Ovary (tissue), 3 donors: ENCODE measurements around the gene RAB43.
"Not testable (repeated sequence)": the region's sequence is repeated elsewhere in the genome, so short reads cannot be mapped to it uniquely, and the experiment has no call there.

Experiments
- POLR2A ChIP-seq: fragments of 450-650 bp; IDR thresholded peaks from one replicate; pipeline ENCODE4 v1.6.1; 2017; ENCODE audit warnings: antibody characterized with exemption, mild to moderate bottlenecking, moderate library complexity
- TF ChIP-seq, protein P1 (sequence below), 3 donors: fragments of 450-650 bp in 2 of 3; fragments of 200-600 bp in 1 of 3; IDR thresholded peaks; one replicate each; pipeline versions ENCODE4 v1.5.1 to v1.8.0; 2016 to 2022; ENCODE audit warnings: antibody characterized with exemption in 3 of 3, mild to moderate bottlenecking in 1 of 3
- donor health status: DM: no; HTN: no; CAD: no.

DNA sequence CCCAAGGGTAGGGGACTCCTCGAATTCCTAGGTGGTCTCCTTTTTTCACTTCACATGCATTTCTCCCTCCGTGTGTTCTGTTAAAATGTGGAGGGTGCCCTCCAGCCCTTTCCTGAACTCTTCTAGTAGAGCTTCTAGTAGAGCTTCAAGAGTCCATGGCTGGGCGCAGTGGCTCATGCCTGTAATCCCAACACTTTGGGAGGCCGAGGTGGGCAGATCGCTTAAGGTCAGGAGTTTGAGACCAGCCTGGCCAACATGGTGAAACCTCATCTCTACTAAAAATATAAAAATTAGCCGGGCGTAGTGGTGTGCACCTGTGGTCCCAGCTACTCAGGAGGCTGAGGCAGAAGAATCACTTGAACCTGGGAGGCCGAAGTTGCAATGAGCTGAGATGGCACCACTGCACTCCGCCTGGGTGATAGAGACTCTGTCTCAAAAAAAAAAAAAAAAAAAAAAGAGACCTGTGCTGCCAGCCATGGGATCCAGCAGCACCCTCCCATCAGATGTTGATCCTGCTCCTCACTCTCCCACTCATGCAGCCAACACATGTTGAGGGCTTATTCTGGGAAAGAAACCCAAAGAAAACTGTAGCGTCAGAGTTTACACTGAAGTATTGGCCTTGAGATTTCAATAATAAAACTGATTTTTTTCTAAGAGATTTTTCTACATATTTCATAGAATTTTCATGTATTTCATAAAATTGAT lies 10.4 kb downstream of the RAB43 start:
- TF ChIP-seq, protein P1, sequence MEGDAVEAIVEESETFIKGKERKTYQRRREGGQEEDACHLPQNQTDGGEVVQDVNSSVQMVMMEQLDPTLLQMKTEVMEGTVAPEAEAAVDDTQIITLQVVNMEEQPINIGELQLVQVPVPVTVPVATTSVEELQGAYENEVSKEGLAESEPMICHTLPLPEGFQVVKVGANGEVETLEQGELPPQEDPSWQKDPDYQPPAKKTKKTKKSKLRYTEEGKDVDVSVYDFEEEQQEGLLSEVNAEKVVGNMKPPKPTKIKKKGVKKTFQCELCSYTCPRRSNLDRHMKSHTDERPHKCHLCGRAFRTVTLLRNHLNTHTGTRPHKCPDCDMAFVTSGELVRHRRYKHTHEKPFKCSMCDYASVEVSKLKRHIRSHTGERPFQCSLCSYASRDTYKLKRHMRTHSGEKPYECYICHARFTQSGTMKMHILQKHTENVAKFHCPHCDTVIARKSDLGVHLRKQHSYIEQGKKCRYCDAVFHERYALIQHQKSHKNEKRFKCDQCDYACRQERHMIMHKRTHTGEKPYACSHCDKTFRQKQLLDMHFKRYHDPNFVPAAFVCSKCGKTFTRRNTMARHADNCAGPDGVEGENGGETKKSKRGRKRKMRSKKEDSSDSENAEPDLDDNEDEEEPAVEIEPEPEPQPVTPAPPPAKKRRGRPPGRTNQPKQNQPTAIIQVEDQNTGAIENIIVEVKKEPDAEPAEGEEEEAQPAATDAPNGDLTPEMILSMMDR (IDR thresholded peaks at IDR 0.05), result not testable (repeated sequence)
- TF ChIP-seq POLR2A, result not testable (repeated sequence)
